HG03045 (cell line): ENCODE measurements around the gene IFNAR1.

Source experiments
- ATAC-seq: cut with Tn5 transposase; IDR thresholded peaks from one replicate; pipeline ENCODE4 v1.9.1; 2021; ENCODE audit warnings: mild to moderate bottlenecking, moderate library complexity; ENCODE audit not compliant: unreplicated experiment

Gene IFNAR1

DNA sequence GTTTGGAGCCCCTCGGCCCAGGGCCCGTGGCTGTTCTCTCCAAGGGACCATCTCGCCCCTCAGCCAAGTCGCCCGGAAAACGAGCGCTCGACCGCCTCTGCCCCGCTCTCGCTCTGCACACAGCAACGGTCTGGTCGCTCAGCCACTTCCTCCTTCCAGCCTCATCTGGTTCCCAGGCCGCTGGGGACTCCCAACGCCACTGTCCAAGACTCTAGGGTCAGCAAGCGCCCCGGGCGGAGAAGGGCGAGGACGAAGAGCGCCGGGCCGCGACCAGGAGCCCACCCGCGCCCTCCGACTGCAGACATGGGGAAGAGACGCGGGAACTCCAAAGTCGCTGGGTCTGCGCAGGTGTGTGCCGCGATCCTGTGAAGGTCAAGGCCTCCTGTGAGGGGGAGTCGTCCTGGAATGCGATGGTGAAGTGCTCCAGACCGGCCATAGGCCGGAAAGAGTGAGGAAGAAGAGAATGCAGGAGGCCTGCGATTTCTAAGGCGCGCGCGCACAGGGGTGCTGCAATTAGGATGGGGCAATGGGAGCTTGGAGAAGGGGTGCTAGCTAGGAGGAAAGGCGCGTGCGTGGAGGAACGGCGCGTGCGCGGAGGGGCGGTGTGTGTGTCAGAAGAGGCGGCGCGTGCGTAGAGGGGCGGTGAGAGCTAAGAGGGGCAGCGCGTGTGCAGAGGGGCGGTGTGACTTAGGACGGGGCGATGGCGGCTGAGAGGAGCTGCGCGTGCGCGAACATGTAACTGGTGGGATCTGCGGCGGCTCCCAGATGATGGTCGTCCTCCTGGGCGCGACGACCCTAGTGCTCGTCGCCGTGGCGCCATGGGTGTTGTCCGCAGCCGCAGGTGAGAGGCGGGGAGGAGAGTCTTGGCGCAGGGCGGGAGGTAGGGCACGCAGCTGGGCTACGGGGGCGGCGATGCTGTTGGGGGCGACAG, at the start of gene IFNAR1:
IFNAR1 (plus strand) TSS at position 680 of the 931 bp plus-strand sequence; CDS start at position 766, 86 bp downstream.
- ATAC-seq: peak; percentile 85

GRCh38 chr21:33278721-33279120, 46.0 kb upstream of the IFNAR1 start:
- no peak for ATAC-seq

- no peak for ATAC-seq
These were observed 45.4 kb upstream of the IFNAR1 start for GRCh38 chr21:33279330-33279820.

DNA sequence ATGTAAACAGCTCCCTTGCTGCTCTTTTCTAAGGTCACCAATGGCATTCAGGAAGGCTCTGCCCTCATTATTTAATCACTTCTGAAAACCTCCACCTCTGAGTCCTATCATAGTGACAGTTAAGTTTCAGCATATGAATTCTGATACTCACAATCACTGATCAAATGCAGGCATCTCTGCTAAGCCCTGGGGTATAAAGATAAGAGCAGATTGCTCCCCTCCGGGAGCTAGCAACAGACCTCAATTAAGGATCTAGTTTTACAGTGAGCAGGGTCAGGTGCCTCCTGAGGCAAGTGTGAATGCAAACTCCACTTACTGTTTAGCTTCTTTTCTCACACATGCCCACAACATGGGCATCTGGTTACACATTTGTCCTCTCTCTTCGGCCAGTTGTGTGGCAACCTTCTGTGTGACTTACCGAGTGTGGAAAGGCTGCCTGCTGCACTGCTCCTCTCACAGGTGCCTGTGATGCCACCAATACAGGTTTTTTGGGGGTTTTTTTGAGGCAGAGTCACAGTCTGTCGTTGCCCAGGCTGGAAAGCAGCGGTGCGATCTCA, 43.6 kb upstream of the IFNAR1 start:
- no peak for ATAC-seq

DNA sequence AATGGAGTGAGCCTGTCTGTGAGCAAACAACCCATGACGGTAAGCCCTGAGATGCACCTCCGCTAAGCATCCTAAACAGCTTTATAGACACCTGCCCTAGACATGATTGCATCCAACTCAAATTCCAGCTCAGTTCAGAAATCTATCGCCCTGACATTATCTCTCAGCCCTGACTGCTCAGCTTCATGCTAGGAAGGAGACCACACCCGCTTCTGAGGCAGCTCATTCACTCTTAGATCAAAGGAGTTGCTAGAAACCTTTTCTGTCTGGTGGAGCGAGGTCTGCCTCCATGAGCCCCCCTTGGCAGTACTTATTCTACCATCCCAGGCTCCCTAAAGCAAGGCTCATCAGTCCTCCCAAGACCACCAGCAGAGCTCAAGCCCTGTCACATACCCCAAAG, 41.6 kb upstream of the IFNAR1 start:
- no peak for ATAC-seq

DNA sequence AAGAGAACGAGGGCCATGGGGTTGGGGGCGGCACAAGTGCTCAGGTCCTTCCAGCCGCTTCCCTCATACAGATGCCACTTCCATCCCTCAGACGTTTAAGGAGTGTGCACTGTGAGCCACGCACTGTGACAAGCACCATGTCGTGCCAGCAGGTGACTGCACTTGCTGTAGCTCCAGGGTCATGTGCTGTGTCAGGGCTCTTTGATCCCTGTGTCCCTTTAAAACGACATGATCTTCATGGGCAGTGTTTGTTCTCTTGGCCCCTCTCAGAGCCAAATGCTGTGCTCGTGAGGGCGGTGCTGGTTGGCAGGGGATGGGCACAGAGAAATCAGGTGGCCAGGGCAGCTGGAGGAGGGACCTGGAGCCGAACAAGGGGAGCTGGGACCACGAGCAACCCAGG, 38.7 kb upstream of the IFNAR1 start:
- no peak for ATAC-seq

- no peak for ATAC-seq
These were observed 37.9 kb upstream of the IFNAR1 start for GRCh38 chr21:33286600-33287456.

- no peak for ATAC-seq
These were observed 35.5 kb upstream of the IFNAR1 start for GRCh38 chr21:33289199-33289819.

DNA sequence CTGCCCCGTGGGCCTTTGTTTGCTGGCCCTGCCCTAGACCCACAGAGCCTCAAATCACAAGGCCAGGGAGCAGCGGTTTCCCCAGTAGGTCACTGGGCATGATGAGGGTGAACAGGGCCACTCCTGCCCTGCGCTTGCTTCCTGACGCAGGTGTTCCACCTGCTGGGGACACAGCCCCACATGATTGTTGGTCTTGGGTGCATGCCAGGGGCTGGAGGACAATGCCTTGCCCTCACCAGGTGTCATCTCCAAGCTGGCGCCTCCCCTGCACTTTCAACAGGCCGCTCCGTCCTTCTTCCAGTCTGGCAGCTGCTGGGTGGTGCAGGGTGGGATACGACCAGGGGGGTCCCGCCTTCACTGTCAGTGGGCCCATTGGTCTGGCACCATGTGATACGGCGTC, 34.3 kb upstream of the IFNAR1 start:
- ATAC-seq: no peak

- no peak for ATAC-seq
These were observed 33.1 kb upstream of the IFNAR1 start for GRCh38 chr21:33291686-33292085.

- ATAC-seq: no peak
These were observed 32.0 kb upstream of the IFNAR1 start for GRCh38 chr21:33292724-33293123.

GRCh38 chr21:33293136-33293535, 31.6 kb upstream of the IFNAR1 start:
- ATAC-seq: no peak

DNA sequence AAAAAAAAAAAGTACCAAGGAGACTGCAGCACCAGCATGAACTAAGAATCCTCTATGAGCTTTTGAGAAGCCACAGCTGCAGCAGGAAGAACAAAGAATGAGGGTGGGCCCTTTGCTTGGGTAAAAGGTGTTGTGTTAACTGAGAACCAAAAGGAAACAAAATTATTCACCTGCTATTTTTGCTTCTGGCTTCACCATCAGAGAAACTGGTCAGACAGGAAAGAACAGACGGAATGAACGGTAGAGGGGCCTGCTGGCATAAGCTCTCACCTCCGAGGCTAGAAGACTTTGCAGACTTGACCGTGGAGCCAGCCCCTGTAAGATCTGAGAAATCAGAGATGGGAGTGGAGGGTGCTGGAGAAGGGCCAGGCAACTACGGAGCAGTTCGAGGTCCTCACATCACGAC, 31.0 kb upstream of the IFNAR1 start:
- ATAC-seq: no peak

DNA sequence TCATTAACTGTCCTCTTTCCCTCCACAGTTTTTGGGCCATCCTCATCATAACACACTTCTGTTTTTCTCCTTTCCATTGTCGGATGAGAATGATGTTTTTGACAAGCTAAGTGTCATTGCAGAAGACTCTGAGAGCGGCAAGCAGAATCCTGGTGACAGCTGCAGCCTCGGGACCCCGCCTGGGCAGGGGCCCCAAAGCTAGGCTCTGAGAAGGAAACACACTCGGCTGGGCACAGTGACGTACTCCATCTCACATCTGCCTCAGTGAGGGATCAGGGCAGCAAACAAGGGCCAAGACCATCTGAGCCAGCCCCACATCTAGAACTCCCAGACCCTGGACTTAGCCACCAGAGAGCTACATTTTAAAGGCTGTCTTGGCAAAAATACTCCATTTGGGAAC, 28.6 kb upstream of the IFNAR1 start:
- ATAC-seq: no peak

DNA sequence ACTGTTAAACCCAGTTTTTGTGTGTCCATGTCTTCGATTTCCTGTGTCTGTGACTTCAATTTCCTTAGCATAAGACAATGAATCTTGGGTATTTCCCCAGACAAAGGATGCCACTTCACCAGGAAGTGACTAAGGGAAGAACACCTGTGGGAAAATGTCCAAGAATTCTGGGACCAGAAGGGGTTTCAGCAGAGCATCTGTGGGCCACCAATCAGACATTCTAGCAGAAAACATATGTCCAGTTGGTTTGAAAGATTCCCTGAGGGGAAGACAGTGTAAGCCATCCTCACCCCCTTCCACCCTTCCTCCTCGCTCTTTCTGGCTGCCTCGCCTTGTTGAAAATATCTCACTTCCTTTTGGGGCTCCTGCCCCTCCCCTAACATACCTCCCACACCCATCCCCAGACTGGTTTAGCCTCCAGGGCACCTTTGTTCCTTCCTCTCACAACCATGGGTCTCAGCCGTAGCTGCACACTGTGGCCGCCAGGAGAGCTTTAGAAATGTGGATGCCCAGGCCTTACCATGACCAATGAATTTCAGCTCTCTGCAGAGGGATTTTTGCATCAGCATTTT, 25.5 kb upstream of the IFNAR1 start:
- no peak for ATAC-seq

DNA sequence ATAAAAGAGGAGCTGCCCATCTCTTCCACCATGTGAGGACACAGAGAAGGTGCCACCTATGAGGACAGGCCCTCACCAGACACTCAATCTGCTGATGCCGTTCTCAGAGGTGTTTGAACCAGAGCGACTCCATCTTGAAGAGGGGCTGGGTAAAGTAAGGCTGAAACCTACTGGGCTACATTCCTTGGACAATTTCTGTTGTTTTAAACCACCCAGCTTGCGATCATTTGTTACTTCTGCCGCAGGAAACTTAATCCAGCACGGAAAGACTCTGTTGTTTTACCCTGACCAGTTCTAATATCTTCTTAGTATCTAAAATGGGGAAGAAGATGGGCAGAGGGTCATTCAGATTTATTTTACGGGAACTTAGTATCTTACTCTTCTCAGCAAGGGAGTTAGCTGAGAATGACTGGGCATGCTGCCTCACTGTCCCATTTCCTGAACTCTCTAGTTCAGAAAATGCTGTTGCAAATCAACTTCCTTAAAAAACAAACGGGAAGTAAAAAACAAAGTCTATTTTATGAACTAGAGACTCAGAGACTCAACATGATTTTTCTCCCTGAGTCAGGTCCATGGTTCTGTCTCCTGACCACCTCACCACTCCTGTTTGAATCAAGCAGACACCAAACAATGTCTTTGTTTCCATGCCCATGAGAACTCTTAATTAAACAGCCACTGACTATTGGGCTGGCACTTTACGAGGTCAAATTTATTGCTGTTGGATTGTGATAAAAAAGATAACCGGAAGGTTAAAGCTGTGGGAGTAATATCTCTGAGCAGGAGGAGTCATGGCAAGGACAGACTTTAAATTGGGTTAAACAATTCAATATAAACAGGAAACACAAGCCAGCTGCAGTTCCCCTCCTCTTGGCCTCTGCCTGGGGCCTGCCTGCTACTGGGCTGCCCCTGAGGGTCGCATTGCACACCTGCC, 23.8 kb upstream of the IFNAR1 start:
- ATAC-seq: no peak

- ATAC-seq: no peak
These were observed 23.2 kb upstream of the IFNAR1 start for GRCh38 chr21:33301632-33302002.

DNA sequence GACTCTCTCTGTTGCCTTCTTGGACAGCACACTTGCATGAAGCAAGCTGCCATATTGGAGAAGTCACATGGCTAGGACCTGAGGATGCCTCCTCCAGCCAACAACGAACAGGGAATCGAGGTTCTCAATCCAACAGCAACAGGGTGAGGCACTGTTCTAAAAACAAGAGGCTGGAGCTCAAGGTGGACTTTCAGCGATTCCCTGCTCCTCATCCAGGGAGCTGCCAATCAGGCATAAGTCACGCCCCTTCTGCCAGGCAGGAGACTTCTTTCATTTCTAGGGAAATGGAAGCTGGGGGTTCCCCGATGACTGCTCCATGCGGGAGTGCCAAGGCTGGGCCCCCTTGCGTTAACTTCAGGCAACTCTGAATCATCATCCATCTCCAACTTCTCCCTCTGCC, 22.7 kb upstream of the IFNAR1 start:
- ATAC-seq: no peak

DNA sequence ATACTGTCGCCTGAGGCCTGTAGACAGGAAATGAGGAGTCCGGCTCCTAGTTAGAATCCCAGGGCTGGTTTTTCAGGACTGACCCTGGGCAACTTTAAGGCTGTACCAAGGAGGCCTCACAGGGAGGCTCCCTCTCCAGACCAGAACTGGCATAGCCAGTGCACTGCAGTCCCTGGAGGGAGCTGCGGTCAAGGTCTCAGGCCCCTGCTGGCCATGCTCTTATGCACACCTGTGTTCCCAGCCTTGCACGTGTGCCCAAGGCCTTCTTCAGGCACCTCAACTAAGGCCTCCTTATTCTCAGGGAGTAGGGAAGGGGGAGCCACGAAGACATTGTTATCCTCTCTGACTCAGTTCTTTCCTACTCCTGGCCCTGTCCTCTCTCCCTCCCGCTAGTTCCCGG, 22.0 kb upstream of the IFNAR1 start:
- no peak for ATAC-seq

- no peak for ATAC-seq
These were observed 19.5 kb upstream of the IFNAR1 start for GRCh38 chr21:33305344-33305671.
